Spleen (tissue), 11 donors: ENCODE results near the gene ALDH3A2. TPM values are rescaled to one million over a fixed set of nuclear protein-coding genes. Genes with fewer than 3 reads are reported as not detected.

Source experiments
- DNase-seq: peaks from one replicate; pipeline ENCODE4 v3.0.0-alpha.2; 2020
- H3K27ac ChIP-seq, 8 donors: fragments of 200-600 bp; sonication (generic) in 7 of 8; 1 replicate in 4 of 8; 2 replicates in 4 of 8; pipeline versions ENCODE4 v1.5.0 to v1.8.0; 2016 to 2021; ENCODE audit warnings: inconsistent platforms in 4 of 8, mild to moderate bottlenecking in 4 of 8, moderate library complexity in 1 of 8
- H3K27me3 ChIP-seq, 7 donors: fragments of 200-600 bp; sonication (generic) in 6 of 7; replicated peaks in 1 of 7; 1 replicate in 4 of 7; 2 replicates in 3 of 7; pipeline versions ENCODE4 v1.5.0 to v1.8.0; 2016 to 2021; ENCODE audit warnings: inconsistent platforms in 3 of 7, mild to moderate bottlenecking in 1 of 7
- H3K36me3 ChIP-seq, 6 donors: fragments of 200-600 bp; sonication (generic) in 5 of 6; 1 replicate in 4 of 6; 2 replicates in 2 of 6; pipeline versions ENCODE4 v1.5.0 to v1.8.0; 2016 to 2021; ENCODE audit warnings: inconsistent platforms in 2 of 6
- H3K4me1 ChIP-seq, 6 donors: fragments of 200-600 bp; sonication (generic) in 5 of 6; 1 replicate in 3 of 6; 2 replicates in 3 of 6; pipeline versions ENCODE4 v1.5.0 to v1.8.0; 2016 to 2021; ENCODE audit warnings: inconsistent platforms in 3 of 6
- H3K4me3 ChIP-seq, 8 donors: fragments of 200-600 bp; sonication (generic) in 7 of 8; 1 replicate in 4 of 8; 2 replicates in 4 of 8; pipeline versions ENCODE4 v1.5.0 to v1.8.0; 2016 to 2021; ENCODE audit warnings: inconsistent platforms in 4 of 8, mild to moderate bottlenecking in 4 of 8, moderate library complexity in 2 of 8
- H3K9me3 ChIP-seq, 8 donors: fragments of 200-600 bp; sonication (generic) in 7 of 8; 1 replicate in 4 of 8; 2 replicates in 4 of 8; pipeline versions ENCODE4 v1.5.0 to v1.8.0; 2016 to 2021; ENCODE audit warnings: inconsistent platforms in 4 of 8
- CTCF ChIP-seq, 11 experiments: fragments of 200-600 bp in 7 of 11; fragments of 450-650 bp in 4 of 11; sonication (generic) in 4 of 11; IDR thresholded peaks in 8 of 11; conservative IDR thresholded peaks in 3 of 11; 1 replicate in 7 of 11; 2 replicates in 4 of 11; pipeline versions ENCODE4 v1.4.0 to v1.8.0; 2016 to 2021; ENCODE audit warnings: antibody characterized with exemption in 11 of 11, inconsistent platforms in 4 of 11, mild to moderate bottlenecking in 1 of 11
- POLR2A ChIP-seq, 3 donors: fragments of 450-650 bp; IDR thresholded peaks; one replicate each; pipeline ENCODE4 v1.5.1; 2017; ENCODE audit warnings: antibody characterized with exemption in 3 of 3, mild to moderate bottlenecking in 1 of 3
- POLR2AphosphoS5 ChIP-seq, 3 donors: sonication (generic); formaldehyde crosslinking; IDR thresholded peaks; one replicate each; pipeline ENCODE4 v1.5.1; 2017; ENCODE audit warnings: antibody characterized with exemption in 3 of 3
- whole genome bisulfite sequencing, 5 donors: extraction: QIAGEN DNeasy Blood & Tissue Kit in 3 of 5; methylation state at CpG; one replicate each; pipeline versions ENCODE4 v1.1.5 to v1.1.7; 2013 to 2018; 5-methylcytosine and 5-hydroxymethylcytosine counted together
- intact Hi-C: fragments of 100-400 bp; cut with DNase I; formaldehyde crosslinking; loops from one replicate; pipeline ENCODE4 v1.15.0; 2023; ENCODE audit warnings: low total_unique reads
- polyA plus RNA-seq, 3 donors: library from polyadenylated mRNA; stranded (reverse); fragments of 200-250 nt; gene quantifications; one replicate each; pipeline ENCODE4 v1.2.1, GENCODE V29; 2013
- total RNA-seq, 7 donors: library from RNA; depleted of rRNA in 3 of 7; stranded (reverse); fragments of >200 nt in 3 of 7; fragmentation: NEBNext Ultra II Directional in 4 of 7; extraction: Animal tissue kit (Norgen Biotek cat#: 25700) in 4 of 7; gene quantifications; one replicate each; pipeline versions ENCODE4 v1.1.0 to v1.2.1, GENCODE V29; 2016 to 2021
- donor health status: healthy with polysubstance abuse.
- donor health status: DM: no; HTN: no; CAD: no; lungs with moderate emphysema.
- donor health status: DM: no; HTN: no; CAD: no.
- donor health status: Bipolar disorder and iron deficiency.
- donor health status: healthy.
- donor health status: DM: no; HTN: no; CAD: no.
- donor health status: DM: yes; HTN: yes; CAD: no.

ALDH3A2 gene
- total and polyA plus RNA-seq, 10 donors, result 14.4 to 73.1 (median 50.7) TPM

DNA sequence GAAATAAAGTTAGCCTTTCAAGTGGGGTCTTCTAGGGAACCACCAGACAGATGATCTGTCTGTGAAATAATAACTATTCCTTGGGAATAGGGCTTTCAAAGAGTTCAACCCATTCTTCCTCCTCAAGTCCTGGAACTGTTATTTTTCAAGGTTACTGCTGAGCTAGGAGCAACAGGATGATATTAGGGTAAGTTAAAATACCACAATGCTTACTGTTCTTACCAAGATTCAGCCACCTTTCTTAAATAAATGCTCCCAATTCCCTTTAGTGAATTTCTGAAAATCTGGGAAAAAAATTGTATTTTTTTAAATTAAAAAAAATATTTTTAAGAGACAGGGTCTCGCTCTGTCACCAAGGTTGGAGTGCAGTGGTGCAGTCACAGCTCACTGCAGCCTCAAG is 26.9 kb upstream of the ALDH3A2 start:
- no peak overlapping the region for H3K27ac ChIP-seq
- no peak for TF ChIP-seq POLR2AphosphoS5 (IDR thresholded peaks at IDR 0.05)
- no peak for TF ChIP-seq CTCF (IDR thresholded peaks at IDR 0.05 in 8 of 11, conservative IDR thresholded peaks at IDR 0.05 in 3 of 11)
- no peak for TF ChIP-seq POLR2A (IDR thresholded peaks at IDR 0.05)
- no peaks in the 10 kb centered on the region for H3K4me1 ChIP-seq
- WGBS, 5 donors, result 92 to 100% (median 96%) methylated on average over 1 of the region's 1 CpG
- no peak overlapping the region for H3K4me3 ChIP-seq
- no peak for DNase-seq
- intact Hi-C loops, result no loop called here
- peaks cover 16 to 63% (median 52%) of the 10 kb centered on the region in 8 donors for H3K9me3 ChIP-seq
- H3K36me3 ChIP-seq, result no peaks in the 10 kb centered on the region
- H3K27me3 ChIP-seq, result no peaks in the 10 kb centered on the region

DNA sequence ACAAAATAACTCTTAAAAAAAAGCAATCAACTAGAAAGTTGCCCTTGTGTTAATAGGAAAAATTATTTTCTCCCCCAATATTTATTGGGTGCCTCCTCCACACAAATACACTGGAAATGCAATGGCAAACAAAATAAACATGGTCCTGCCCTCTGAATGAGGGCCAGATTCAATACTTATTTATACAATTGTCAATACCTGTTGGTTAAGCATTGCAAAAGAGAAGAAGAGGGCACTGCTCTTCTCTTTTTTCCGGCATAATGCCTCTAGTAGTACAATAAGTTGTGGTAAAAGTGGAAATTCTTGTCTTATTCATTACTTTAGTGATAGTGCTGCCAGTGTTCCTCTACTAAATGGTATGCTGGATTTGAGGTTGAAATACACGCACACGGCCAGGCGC is 22.5 kb upstream of the ALDH3A2 start:
- no peak for DNase-seq
- intact Hi-C loops, result no loop called here
- H3K9me3 ChIP-seq, result peaks cover 0 to 19% (median 9%) of the 10 kb centered on the region in 8 donors
- no peaks in the 10 kb centered on the region for H3K4me1 ChIP-seq
- TF ChIP-seq CTCF (IDR thresholded peaks at IDR 0.05 in 8 of 11, conservative IDR thresholded peaks at IDR 0.05 in 3 of 11), result no peak
- TF ChIP-seq POLR2AphosphoS5 (IDR thresholded peaks at IDR 0.05), result no peak
- no peak for TF ChIP-seq POLR2A (IDR thresholded peaks at IDR 0.05)
- H3K36me3 ChIP-seq, result no peaks in the 10 kb centered on the region
- no peak overlapping the region for H3K4me3 ChIP-seq
- H3K27me3 ChIP-seq, result no peaks in the 10 kb centered on the region
- 93 to 100% (median 96%) methylated on average over 4 of the region's 4 CpGs for WGBS, 5 donors
- H3K27ac ChIP-seq, result no peak overlapping the region

DNA sequence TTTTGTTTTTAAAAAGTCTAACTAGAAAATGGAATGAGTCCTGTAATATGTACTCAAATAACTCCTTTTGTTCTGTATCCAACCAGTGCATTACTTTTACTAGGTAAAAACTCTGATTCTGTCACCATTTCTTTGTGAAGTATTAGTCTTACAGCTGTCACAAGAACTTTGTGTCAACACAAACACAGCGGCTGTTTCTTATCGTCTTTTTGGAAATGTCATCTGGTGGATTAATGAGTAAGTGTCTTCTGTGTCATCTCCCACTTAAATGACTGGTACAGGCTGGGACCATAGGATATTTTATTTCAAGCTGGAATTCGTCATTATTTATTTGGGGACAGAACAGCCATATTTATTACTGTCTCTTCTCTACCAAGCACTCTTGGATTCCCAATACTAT is 19.1 kb upstream of the ALDH3A2 start:
- 70 to 87% (median 75%) methylated on average over 3 of the region's 3 CpGs for WGBS, 5 donors
- no peak for DNase-seq
- Histone ChIP-seq H3K27me3 (no peaks in the 10 kb centered on the region), H3K9me3 (no peaks in the 10 kb centered on the region), H3K36me3 (no peaks in the 10 kb centered on the region), H3K4me3 (no peak overlapping the region), H3K27ac (no peak overlapping the region), H3K4me1 (no peaks in the 10 kb centered on the region)
- intact Hi-C loops, result no loop called here
- TF ChIP-seq CTCF (IDR thresholded peaks at IDR 0.05 in 8 of 11, conservative IDR thresholded peaks at IDR 0.05 in 3 of 11), result no peak

- TF ChIP-seq POLR2AphosphoS5 (IDR thresholded peaks at IDR 0.05) (no peak), POLR2A (IDR thresholded peaks at IDR 0.05) (no peak), CTCF (IDR thresholded peaks at IDR 0.05 in 8 of 11, conservative IDR thresholded peaks at IDR 0.05 in 3 of 11) (no peak)
- peaks cover 0 to 2% (median 0%) of the 10 kb centered on the region in 7 donors for H3K27me3 ChIP-seq
- intact Hi-C loops, result no loop called here
- no peaks in the 10 kb centered on the region for H3K9me3 ChIP-seq
- no peak for DNase-seq
- no peaks in the 10 kb centered on the region for H3K36me3 ChIP-seq
- 78 to 93% (median 84%) methylated on average over 4 of the region's 4 CpGs for WGBS, 5 donors
- no peak overlapping the region for H3K4me3 ChIP-seq
- no peak overlapping the region for H3K27ac ChIP-seq
- H3K4me1 ChIP-seq, result no peaks in the 10 kb centered on the region
These were observed 18.5 kb upstream of the ALDH3A2 start for GRCh38 chr17:19630035-19630434.
